NCI-H510A (cell line): Measurements from ENCODE around the gene ITGA7.
A peak's percentile ranks its signal among the peaks of the same experiment; 100 is the strongest.

ENCODE experiments used
- DNase-seq: peaks from one replicate; lab custom pipeline; 2025; lab: John Stamatoyannopoulos, UW

The ITGA7 gene

GRCh38 chr12:55698965-55699364 is 8.7 kb downstream of the ITGA7 start:
- DNase-seq: no peak

- no peak for DNase-seq
Measured at GRCh38 chr12:55698241-55698955, 9.3 kb downstream of the ITGA7 start.

GRCh38 chr12:55697686-55698085 is 10.0 kb downstream of the ITGA7 start:
- DNase-seq: no peak

GRCh38 chr12:55696796-55697462 is 10.8 kb downstream of the ITGA7 start:
- no peak for DNase-seq

GRCh38 chr12:55696141-55696540 is 11.6 kb downstream of the ITGA7 start:
- no peak for DNase-seq

- no peak for DNase-seq
Measured at GRCh38 chr12:55695349-55695748, 12.4 kb downstream of the ITGA7 start.

- no peak for DNase-seq
Measured at GRCh38 chr12:55694651-55695050, 13.1 kb downstream of the ITGA7 start.

- no peak for DNase-seq
Measured at GRCh38 chr12:55694188-55694515, 13.6 kb downstream of the ITGA7 start.

GRCh38 chr12:55693323-55694187 is 14.1 kb downstream of the ITGA7 start:
- no peak for DNase-seq

GRCh38 chr12:55692631-55693322 is 14.9 kb downstream of the ITGA7 start:
- no peak for DNase-seq

GRCh38 chr12:55688716-55689655 is 18.7 kb downstream of the ITGA7 start:
- DNase-seq: no peak

- no peak for DNase-seq
Measured at GRCh38 chr12:55687746-55688145, 20.0 kb downstream of the ITGA7 start.

- DNase-seq: no peak
Measured at GRCh38 chr12:55686366-55687010, 21.2 kb downstream of the ITGA7 start.

GRCh38 chr12:55685671-55686070 is 22.0 kb downstream of the ITGA7 start:
- DNase-seq: no peak

GRCh38 chr12:55684761-55685370 is 22.8 kb downstream of the ITGA7 start:
- no peak for DNase-seq

- DNase-seq: no peak
Measured at GRCh38 chr12:55683676-55684075, 24.0 kb downstream of the ITGA7 start.

GRCh38 chr12:55682087-55682796 is 25.5 kb downstream of the ITGA7 start:
- DNase-seq: no peak

- DNase-seq: peak; percentile 37
Measured at GRCh38 chr12:55681142-55682077, 26.3 kb downstream of the ITGA7 start.
